Measurements from ENCODE around the gene SLC35A3.

DNA sequence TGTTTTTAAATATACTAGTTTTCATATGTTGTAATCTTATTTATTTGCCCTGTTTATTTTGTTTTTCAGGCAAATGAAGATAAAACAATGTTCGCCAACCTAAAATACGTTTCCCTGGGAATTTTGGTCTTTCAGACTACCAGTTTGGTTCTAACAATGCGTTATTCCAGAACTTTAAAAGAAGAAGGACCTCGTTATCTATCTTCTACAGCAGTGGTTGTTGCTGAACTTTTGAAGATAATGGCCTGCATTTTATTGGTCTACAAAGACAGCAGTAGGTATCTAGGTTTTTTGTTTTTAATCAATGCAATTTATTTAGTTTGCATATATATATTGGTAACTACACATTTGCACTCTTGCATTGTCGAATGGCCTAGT is 23.7 kb downstream of the SLC35A3 start:
- TF ChIP-seq YY1 (IDR thresholded peaks at IDR 0.05; ENCODE audit: borderline replicate concordance in 1 of 3, control insufficient read depth in 1 of 3, extremely low read depth in 1 of 3, insufficient read depth in 3 of 3, insufficient read length in 1 of 3, insufficient replicate concordance in 2 of 3, low read depth in 1 of 3, low read length in 2 of 3) (no peak), U2AF1 (optimal IDR thresholded peaks at IDR 0.05; ENCODE audit: low read depth, low read length) (no peak), FOXA1 (IDR thresholded peaks at IDR 0.05; ENCODE audit: borderline replicate concordance) (no peak), PHTF2 (CRISPR knock-in tag; IDR thresholded peaks at IDR 0.05) (no peak), POLR2AphosphoS5 (IDR thresholded peaks at IDR 0.05; ENCODE audit: control insufficient read depth, insufficient read depth, low read depth, low read length) (no peak), EP300 (IDR thresholded peaks at IDR 0.05; ENCODE audit: low read length) (no peak; the same call in 1 of the 2 replicates), JUN (IDR thresholded peaks at IDR 0.05; ENCODE audit: borderline replicate concordance, low read depth, low read length) (no peak), JUN (CRISPR knock-in tag; IDR thresholded peaks at IDR 0.05; ENCODE audit: borderline replicate concordance) (no peak), NFE2L1 (tag; IDR thresholded peaks at IDR 0.05; ENCODE audit: borderline replicate concordance, low read depth) (no peak), CBX2 (IDR thresholded peaks at IDR 0.05; ENCODE audit: insufficient read depth, low read length, poor library complexity, severe bottlenecking) (no peak), RNF2 (IDR thresholded peaks at IDR 0.05) (no peak)
- TF ChIP-seq, protein P1, sequence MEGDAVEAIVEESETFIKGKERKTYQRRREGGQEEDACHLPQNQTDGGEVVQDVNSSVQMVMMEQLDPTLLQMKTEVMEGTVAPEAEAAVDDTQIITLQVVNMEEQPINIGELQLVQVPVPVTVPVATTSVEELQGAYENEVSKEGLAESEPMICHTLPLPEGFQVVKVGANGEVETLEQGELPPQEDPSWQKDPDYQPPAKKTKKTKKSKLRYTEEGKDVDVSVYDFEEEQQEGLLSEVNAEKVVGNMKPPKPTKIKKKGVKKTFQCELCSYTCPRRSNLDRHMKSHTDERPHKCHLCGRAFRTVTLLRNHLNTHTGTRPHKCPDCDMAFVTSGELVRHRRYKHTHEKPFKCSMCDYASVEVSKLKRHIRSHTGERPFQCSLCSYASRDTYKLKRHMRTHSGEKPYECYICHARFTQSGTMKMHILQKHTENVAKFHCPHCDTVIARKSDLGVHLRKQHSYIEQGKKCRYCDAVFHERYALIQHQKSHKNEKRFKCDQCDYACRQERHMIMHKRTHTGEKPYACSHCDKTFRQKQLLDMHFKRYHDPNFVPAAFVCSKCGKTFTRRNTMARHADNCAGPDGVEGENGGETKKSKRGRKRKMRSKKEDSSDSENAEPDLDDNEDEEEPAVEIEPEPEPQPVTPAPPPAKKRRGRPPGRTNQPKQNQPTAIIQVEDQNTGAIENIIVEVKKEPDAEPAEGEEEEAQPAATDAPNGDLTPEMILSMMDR (IDR thresholded peaks at IDR 0.05 in 2 of 3, conservative IDR thresholded peaks at IDR 0.05 in 1 of 3; ENCODE audit: insufficient read depth in 2 of 3, low read depth in 1 of 3, low read length in 3 of 3) = no peak
- TF ChIP-seq, protein P2, sequence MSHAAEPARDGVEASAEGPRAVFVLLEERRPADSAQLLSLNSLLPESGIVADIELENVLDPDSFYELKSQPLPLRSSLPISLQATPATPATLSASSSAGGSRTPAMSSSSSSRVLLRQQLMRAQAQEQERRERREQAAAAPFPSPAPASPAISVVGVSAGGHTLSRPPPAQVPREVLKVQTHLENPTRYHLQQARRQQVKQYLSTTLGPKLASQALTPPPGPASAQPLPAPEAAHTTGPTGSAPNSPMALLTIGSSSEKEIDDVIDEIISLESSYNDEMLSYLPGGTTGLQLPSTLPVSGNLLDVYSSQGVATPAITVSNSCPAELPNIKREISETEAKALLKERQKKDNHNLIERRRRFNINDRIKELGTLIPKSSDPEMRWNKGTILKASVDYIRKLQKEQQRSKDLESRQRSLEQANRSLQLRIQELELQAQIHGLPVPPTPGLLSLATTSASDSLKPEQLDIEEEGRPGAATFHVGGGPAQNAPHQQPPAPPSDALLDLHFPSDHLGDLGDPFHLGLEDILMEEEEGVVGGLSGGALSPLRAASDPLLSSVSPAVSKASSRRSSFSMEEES (CRISPR knock-in tag; IDR thresholded peaks at IDR 0.05) = no peak
- TF ChIP-seq, protein P3, sequence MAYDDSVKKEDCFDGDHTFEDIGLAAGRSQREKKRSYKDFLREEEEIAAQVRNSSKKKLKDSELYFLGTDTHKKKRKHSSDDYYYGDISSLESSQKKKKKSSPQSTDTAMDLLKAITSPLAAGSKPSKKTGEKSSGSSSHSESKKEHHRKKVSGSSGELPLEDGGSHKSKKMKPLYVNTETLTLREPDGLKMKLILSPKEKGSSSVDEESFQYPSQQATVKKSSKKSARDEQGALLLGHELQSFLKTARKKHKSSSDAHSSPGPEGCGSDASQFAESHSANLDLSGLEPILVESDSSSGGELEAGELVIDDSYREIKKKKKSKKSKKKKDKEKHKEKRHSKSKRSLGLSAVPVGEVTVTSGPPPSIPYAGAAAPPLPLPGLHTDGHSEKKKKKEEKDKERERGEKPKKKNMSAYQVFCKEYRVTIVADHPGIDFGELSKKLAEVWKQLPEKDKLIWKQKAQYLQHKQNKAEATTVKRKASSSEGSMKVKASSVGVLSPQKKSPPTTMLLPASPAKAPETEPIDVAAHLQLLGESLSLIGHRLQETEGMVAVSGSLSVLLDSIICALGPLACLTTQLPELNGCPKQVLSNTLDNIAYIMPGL (CRISPR knock-in tag; IDR thresholded peaks at IDR 0.05) = no peak
- TF ChIP-seq, protein P4, sequence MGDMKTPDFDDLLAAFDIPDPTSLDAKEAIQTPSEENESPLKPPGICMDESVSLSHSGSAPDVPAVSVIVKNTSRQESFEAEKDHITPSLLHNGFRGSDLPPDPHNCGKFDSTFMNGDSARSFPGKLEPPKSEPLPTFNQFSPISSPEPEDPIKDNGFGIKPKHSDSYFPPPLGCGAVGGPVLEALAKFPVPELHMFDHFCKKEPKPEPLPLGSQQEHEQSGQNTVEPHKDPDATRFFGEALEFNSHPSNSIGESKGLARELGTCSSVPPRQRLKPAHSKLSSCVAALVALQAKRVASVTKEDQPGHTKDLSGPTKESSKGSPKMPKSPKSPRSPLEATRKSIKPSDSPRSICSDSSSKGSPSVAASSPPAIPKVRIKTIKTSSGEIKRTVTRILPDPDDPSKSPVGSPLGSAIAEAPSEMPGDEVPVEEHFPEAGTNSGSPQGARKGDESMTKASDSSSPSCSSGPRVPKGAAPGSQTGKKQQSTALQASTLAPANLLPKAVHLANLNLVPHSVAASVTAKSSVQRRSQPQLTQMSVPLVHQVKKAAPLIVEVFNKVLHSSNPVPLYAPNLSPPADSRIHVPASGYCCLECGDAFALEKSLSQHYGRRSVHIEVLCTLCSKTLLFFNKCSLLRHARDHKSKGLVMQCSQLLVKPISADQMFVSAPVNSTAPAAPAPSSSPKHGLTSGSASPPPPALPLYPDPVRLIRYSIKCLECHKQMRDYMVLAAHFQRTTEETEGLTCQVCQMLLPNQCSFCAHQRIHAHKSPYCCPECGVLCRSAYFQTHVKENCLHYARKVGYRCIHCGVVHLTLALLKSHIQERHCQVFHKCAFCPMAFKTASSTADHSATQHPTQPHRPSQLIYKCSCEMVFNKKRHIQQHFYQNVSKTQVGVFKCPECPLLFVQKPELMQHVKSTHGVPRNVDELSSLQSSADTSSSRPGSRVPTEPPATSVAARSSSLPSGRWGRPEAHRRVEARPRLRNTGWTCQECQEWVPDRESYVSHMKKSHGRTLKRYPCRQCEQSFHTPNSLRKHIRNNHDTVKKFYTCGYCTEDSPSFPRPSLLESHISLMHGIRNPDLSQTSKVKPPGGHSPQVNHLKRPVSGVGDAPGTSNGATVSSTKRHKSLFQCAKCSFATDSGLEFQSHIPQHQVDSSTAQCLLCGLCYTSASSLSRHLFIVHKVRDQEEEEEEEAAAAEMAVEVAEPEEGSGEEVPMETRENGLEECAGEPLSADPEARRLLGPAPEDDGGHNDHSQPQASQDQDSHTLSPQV (IDR thresholded peaks at IDR 0.05) = no peak
